Esophagus squamous epithelium (tissue), 4 donors: Measurements from ENCODE around the gene PZP.

Source experiments
- POLR2A ChIP-seq, 4 donors: fragments of 450-650 bp; IDR thresholded peaks; one replicate each; pipeline ENCODE4 v1.6.1; 2017; ENCODE audit warnings: antibody characterized with exemption in 4 of 4, mild to moderate bottlenecking in 4 of 4, moderate library complexity in 3 of 4
- TF ChIP-seq, protein P1 (sequence below), 6 experiments: fragments of 450-650 bp in 4 of 6; fragments of 200-600 bp in 2 of 6; sonication (generic) in 2 of 6; IDR thresholded peaks; one replicate each; pipeline ENCODE4 v1.5.1; 2016 to 2019; ENCODE audit warnings: antibody characterized with exemption in 6 of 6, mild to moderate bottlenecking in 4 of 6, moderate library complexity in 4 of 6

DNA sequence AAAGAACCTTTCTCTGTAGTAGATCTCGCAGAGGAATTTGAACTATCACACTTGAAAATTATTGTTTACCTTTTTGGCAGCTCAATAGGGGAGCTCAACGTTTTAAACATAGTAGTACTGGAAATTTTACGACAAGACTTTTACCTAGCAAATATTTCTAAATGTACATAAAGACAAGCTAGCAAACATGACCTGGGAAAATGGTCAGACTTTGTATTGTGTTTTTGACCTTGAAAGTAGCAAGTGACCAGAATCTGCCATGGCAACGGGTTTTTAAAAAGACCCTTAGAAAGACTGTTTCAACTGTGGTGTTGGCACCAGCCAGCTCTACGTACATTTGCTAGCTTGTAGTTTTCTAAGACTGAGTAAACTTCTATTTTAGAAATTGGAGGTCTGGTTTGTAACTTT, 72.3 kb downstream of the PZP start:
- TF ChIP-seq, protein P1, sequence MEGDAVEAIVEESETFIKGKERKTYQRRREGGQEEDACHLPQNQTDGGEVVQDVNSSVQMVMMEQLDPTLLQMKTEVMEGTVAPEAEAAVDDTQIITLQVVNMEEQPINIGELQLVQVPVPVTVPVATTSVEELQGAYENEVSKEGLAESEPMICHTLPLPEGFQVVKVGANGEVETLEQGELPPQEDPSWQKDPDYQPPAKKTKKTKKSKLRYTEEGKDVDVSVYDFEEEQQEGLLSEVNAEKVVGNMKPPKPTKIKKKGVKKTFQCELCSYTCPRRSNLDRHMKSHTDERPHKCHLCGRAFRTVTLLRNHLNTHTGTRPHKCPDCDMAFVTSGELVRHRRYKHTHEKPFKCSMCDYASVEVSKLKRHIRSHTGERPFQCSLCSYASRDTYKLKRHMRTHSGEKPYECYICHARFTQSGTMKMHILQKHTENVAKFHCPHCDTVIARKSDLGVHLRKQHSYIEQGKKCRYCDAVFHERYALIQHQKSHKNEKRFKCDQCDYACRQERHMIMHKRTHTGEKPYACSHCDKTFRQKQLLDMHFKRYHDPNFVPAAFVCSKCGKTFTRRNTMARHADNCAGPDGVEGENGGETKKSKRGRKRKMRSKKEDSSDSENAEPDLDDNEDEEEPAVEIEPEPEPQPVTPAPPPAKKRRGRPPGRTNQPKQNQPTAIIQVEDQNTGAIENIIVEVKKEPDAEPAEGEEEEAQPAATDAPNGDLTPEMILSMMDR (IDR thresholded peaks at IDR 0.05), result no peak
- no peak for TF ChIP-seq POLR2A (IDR thresholded peaks at IDR 0.05)
